GM21737 (cell line): ENCODE results near the gene PACC1.
A peak's percentile ranks its signal among the peaks of the same experiment; 100 is the strongest.
"Not testable (repeated sequence)": the region's sequence is repeated elsewhere in the genome, so short reads cannot be mapped to it uniquely, and the experiment has no call there.

Experiments used
- ATAC-seq: cut with Tn5 transposase; IDR thresholded peaks from one replicate; pipeline ENCODE4 v1.9.1; 2021; ENCODE audit warnings: mild to moderate bottlenecking, moderate library complexity; ENCODE audit not compliant: unreplicated experiment

Gene PACC1

GRCh38 chr1:212397171-212397570, 17.5 kb downstream of the PACC1 start:
- no peak for ATAC-seq

GRCh38 chr1:212396638-212397037, 18.0 kb downstream of the PACC1 start:
- ATAC-seq = no peak

- ATAC-seq = not testable (repeated sequence)
Measured at GRCh38 chr1:212395678-212396437, 18.8 kb downstream of the PACC1 start.

GRCh38 chr1:212388985-212389716, 25.5 kb downstream of the PACC1 start:
- ATAC-seq = no peak

GRCh38 chr1:212386029-212386428, 28.7 kb downstream of the PACC1 start:
- no peak for ATAC-seq

- no peak for ATAC-seq
Measured at GRCh38 chr1:212381397-212382035, 33.2 kb downstream of the PACC1 start.

- no peak for ATAC-seq
Measured at GRCh38 chr1:212379366-212379765, 35.3 kb downstream of the PACC1 start.

- ATAC-seq = no peak
Measured at GRCh38 chr1:212377644-212378043, 37.0 kb downstream of the PACC1 start.

- ATAC-seq = no peak
Measured at GRCh38 chr1:212375986-212376385, 38.7 kb downstream of the PACC1 start.

- peak; percentile 78 for ATAC-seq
Measured at GRCh38 chr1:212368073-212368484, 46.6 kb downstream of the PACC1 start.

- ATAC-seq = peak; percentile 14
Measured at GRCh38 chr1:212367474-212368072, 47.1 kb downstream of the PACC1 start.

- no peak for ATAC-seq
Measured at GRCh38 chr1:212366901-212367300, 47.8 kb downstream of the PACC1 start.

GRCh38 chr1:212364985-212365384, 49.7 kb downstream of the PACC1 start:
- ATAC-seq = no peak

GRCh38 chr1:212359794-212360479, 54.7 kb downstream of the PACC1 start:
- ATAC-seq = no peak

GRCh38 chr1:212355230-212355969, 59.3 kb downstream of the PACC1 start:
- ATAC-seq = no peak

GRCh38 chr1:212354464-212354863, 60.2 kb downstream of the PACC1 start:
- ATAC-seq = no peak

GRCh38 chr1:212353181-212353580, 61.5 kb downstream of the PACC1 start:
- no peak for ATAC-seq

GRCh38 chr1:212351588-212352362, 62.9 kb downstream of the PACC1 start:
- ATAC-seq = no peak

GRCh38 chr1:212346601-212347000, 68.1 kb downstream of the PACC1 start:
- no peak for ATAC-seq
